Measurements from ENCODE around the gene PLXNA4.
A peak's percentile ranks its signal among the peaks of the same experiment; 100 is the strongest.

Gene PLXNA4

DNA sequence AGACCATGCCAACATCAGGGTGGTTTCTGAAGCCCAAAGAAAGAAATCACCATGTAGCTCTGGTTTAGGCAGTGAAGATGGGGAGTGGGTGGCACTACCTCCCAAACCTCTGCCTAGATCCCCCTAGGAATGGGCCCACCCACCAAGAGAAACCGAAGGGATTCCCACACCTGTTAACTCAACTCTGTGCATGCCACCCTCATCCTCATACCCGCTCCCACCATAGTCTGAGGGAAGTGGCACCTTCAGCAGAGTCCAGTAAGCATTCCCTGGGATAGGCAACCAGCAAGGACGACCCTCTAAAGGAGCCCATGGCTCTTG lies 1.7 kb upstream of the PLXNA4 start:
- no peak for TF ChIP-seq TAF1 (IDR thresholded peaks at IDR 0.05; ENCODE audit: borderline replicate concordance, insufficient read depth, low read length)
- TF ChIP-seq FOXP2 (optimal IDR thresholded peaks at IDR 0.05; ENCODE audit: borderline replicate concordance, extremely low read depth, extremely low read length, insufficient read depth): no peak
- no peak for TF ChIP-seq POLR2AphosphoS5 (IDR thresholded peaks at IDR 0.05; ENCODE audit: low read depth, low read length)
- TF ChIP-seq SIN3A (IDR thresholded peaks at IDR 0.05; ENCODE audit: borderline replicate concordance, insufficient read depth, low read length): no peak
- TF ChIP-seq, protein P1, sequence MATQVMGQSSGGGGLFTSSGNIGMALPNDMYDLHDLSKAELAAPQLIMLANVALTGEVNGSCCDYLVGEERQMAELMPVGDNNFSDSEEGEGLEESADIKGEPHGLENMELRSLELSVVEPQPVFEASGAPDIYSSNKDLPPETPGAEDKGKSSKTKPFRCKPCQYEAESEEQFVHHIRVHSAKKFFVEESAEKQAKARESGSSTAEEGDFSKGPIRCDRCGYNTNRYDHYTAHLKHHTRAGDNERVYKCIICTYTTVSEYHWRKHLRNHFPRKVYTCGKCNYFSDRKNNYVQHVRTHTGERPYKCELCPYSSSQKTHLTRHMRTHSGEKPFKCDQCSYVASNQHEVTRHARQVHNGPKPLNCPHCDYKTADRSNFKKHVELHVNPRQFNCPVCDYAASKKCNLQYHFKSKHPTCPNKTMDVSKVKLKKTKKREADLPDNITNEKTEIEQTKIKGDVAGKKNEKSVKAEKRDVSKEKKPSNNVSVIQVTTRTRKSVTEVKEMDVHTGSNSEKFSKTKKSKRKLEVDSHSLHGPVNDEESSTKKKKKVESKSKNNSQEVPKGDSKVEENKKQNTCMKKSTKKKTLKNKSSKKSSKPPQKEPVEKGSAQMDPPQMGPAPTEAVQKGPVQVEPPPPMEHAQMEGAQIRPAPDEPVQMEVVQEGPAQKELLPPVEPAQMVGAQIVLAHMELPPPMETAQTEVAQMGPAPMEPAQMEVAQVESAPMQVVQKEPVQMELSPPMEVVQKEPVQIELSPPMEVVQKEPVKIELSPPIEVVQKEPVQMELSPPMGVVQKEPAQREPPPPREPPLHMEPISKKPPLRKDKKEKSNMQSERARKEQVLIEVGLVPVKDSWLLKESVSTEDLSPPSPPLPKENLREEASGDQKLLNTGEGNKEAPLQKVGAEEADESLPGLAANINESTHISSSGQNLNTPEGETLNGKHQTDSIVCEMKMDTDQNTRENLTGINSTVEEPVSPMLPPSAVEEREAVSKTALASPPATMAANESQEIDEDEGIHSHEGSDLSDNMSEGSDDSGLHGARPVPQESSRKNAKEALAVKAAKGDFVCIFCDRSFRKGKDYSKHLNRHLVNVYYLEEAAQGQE (IDR thresholded peaks at IDR 0.05; ENCODE audit: insufficient read depth in 1 of 2, low read depth in 2 of 2, low read length in 2 of 2): no peak

DNA sequence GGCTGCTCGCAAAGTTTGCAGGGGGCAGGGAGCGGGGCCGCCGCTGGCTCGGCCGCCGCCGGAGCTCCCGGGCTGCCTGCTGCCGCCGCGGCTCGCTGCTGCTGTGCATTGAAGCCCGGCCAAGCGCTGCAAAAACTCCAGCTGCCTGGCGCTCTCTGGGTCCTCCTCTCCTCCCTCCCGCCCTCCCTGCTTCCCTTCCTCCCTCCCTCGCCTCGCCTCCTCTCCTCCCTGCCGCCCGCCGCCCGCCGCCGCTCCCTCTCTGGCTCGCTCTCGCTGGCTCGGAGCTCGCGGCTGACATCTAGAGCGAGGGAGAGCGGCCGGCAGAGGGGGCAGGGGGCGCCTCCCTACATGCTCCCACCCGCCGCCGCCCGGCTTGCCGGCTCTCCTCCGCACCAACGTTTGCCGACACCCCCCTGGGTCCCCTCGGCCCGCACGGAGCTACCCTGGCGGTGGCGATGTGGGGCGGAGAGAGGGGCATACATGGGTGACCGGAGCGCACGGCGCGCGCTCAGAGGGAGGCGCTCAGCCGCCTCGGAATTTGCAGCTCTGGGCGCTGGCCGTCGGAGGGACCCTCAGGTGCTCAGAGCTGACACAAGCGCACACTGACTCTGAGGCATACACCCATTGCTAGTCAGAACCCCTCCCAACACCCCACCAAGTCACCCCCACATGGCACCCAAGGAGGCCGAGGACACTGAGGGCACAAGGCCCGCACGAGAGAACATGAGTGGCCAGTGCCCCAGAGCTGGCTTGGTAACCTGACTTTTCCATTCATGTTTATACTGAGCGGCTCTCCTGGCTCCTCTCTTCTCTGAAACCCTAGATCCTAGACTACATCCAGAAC lies 1.2 kb upstream of the PLXNA4 start:
- TF ChIP-seq FOXP2 (optimal IDR thresholded peaks at IDR 0.05; ENCODE audit: borderline replicate concordance, extremely low read depth, extremely low read length, insufficient read depth): peak; percentile 18
- TF ChIP-seq SIN3A (IDR thresholded peaks at IDR 0.05; ENCODE audit: borderline replicate concordance, insufficient read depth, low read length): no peak

DNA sequence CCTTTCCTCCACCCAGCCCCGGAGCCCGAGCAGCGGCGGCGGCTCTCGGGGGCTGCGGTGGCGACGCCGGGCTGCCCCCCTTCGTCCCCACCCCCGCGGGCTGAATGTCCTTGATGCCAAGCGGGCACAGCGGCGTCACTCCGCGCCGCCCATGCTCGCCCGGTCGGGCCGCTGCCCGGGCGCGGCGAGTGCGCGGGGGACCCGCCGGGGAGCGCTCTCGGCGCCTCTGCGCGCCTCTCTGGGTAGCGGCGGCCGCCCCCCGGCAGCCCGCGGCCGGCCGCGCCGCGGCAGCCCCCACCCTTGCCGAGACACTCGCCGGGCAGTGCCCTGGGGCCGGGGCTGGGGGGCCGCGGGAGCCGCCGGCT lies 433 bp upstream of the PLXNA4 start:
- TF ChIP-seq FOXP2 (optimal IDR thresholded peaks at IDR 0.05; ENCODE audit: borderline replicate concordance, extremely low read depth, extremely low read length, insufficient read depth) (no peak), TAF1 (IDR thresholded peaks at IDR 0.05; ENCODE audit: borderline replicate concordance, insufficient read depth, low read length) (no peak), SIN3A (IDR thresholded peaks at IDR 0.05; ENCODE audit: borderline replicate concordance, insufficient read depth, low read length) (no peak), POLR2AphosphoS5 (IDR thresholded peaks at IDR 0.05; ENCODE audit: low read depth, low read length) (no peak)
- TF ChIP-seq, protein P1 (IDR thresholded peaks at IDR 0.05; ENCODE audit: insufficient read depth in 1 of 2, low read depth in 2 of 2, low read length in 2 of 2): no peak

DNA sequence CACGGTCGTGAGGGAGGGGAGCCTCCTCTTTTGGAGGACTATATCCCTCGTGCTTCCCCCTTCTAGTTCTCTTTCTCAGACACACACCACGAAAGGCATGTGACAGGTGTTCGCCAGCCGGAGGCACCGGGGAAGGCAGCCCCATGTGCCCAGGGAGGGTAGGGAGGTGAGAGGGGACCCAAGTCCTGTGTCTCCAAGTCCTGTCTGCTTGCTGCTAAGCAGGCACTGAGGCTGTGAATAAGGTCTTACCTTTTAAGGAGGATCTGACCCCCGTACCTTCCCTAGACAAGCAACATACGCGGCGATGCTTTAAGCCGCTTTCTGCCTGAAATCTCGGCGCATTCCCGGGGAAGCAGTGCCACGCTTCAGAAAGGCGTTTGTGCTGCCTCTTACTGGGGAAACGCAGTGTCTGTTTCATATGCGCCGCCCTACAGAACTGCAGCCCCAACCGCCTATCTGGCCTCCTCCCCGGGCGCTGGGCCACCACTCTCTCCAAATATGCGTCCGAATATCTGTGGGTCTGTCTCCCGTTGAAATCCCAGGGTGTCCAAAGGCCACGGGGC lies 770 bp downstream of the PLXNA4 start:
- TF ChIP-seq, protein P1 (IDR thresholded peaks at IDR 0.05; ENCODE audit: insufficient read depth in 1 of 2, low read depth in 2 of 2, low read length in 2 of 2): no peak
- TF ChIP-seq SIN3A (IDR thresholded peaks at IDR 0.05; ENCODE audit: borderline replicate concordance, insufficient read depth, low read length): no peak
- TF ChIP-seq TAF1 (IDR thresholded peaks at IDR 0.05; ENCODE audit: borderline replicate concordance, insufficient read depth, low read length): no peak
- no peak for TF ChIP-seq POLR2AphosphoS5 (IDR thresholded peaks at IDR 0.05; ENCODE audit: low read depth, low read length)
- TF ChIP-seq FOXP2 (optimal IDR thresholded peaks at IDR 0.05; ENCODE audit: borderline replicate concordance, extremely low read depth, extremely low read length, insufficient read depth): no peak

DNA sequence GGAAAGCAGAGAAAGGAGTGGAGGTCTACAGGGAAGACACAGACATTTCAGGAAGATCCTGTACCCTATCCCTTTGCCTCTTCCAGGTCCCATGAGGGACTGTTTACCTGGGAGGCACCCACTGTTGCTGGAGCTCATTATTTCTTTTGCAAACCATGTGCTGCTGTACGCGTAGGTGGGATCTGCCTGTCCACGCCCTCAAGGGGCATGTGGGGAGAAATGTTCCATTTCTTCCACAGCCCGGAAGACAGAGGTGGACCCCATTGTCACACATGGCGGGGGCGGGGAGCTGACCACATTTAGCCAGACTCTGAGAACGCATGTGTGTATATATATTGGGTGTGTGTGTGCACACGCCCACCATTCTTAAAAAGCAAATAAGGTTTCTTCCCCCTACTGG lies 2.0 kb downstream of the PLXNA4 start:
- TF ChIP-seq SIN3A (IDR thresholded peaks at IDR 0.05; ENCODE audit: borderline replicate concordance, insufficient read depth, low read length) (no peak), POLR2AphosphoS5 (IDR thresholded peaks at IDR 0.05; ENCODE audit: low read depth, low read length) (no peak), FOXP2 (optimal IDR thresholded peaks at IDR 0.05; ENCODE audit: borderline replicate concordance, extremely low read depth, extremely low read length, insufficient read depth) (no peak), TAF1 (IDR thresholded peaks at IDR 0.05; ENCODE audit: borderline replicate concordance, insufficient read depth, low read length) (no peak)
- TF ChIP-seq, protein P1 (IDR thresholded peaks at IDR 0.05; ENCODE audit: insufficient read depth in 1 of 2, low read depth in 2 of 2, low read length in 2 of 2): no peak
